ENCODE data around the gene HS6ST3.

The HS6ST3 gene

DNA sequence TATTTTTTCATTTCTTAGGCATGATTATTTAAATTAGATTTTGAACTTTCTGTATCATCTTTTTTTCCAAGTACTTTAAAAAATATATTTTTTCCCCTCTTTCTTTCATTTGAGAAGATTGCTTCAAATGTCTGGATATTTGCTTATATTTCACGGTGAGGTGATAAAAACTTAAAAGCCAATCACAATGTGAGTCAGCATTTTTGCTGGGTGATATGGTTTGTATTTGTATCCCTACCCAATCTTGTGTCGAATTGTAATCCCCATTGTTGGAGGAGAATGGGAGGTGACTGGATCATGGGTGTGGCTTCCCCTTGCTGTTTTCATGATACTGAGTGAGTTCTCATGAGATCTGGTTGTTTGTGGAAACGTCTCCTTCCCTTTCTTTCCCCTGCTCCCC lies 583.9 kb downstream of the HS6ST3 start:
- DNase-seq = no peak

GRCh38 chr13:96677029-96677428 lies 587.1 kb downstream of the HS6ST3 start:
- no peak for DNase-seq

- no peak for DNase-seq
These were observed 588.9 kb downstream of the HS6ST3 start for GRCh38 chr13:96678801-96679200.

DNA sequence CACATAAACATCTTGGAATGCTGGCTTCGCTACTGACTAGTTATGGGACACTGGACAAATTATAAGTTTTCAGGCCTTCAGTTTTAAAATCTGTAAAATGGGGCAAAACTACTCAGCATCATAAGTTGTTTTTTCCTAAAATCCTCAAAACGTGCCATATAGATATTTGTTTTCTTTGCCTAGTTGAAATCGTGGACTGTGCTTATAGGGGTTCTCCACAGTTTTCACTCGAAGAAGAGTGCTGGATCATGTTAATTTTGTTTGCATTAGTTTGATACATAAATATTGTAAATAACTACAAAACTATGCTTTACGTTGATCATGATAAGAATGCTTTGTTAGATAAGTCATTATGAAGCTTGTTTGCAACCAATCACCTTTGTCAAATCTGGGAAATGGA lies 591.0 kb downstream of the HS6ST3 start:
- no peak for DNase-seq

DNA sequence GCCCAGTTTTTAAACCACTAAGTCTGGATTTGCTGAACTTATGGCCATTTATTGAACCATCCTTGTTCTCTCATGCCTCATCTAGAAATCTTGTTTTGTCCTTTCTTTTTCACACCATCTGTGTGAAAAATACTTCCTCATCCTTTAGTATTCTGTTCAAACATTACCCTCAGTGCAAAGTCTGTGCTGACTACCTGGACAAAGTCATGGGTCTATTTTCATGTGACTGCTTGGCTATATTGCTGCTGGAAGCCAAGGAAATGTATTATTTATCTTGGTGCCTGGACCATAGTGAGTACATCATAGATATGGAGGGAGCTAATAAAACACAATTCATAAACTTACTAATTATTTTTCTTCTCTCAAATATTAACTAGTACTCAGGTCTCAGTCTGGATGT lies 591.9 kb downstream of the HS6ST3 start:
- no peak for DNase-seq

- no peak for DNase-seq
These were observed 594.6 kb downstream of the HS6ST3 start for GRCh38 chr13:96684469-96684868.

GRCh38 chr13:96684907-96685306 lies 595.0 kb downstream of the HS6ST3 start:
- no peak for DNase-seq

GRCh38 chr13:96686286-96686685 lies 596.4 kb downstream of the HS6ST3 start:
- no peak for DNase-seq

DNA sequence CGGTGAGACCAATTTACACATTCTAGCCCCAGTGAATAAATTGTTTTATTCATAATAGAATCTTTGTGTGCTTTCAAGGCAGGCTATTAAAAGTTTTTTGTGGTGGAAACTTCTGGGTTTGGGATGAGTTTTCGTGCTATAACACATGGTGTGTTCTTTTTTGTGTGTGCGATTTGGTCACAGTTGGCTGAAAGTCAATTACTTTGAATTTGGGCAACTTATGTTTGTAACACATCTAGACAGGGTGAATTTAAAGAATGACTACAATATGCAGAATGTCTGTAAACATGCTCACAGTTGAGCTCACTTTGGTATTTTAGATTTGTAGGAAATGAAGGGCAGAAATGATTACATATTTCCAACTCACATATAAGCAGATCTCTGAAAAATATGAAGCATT lies 597.3 kb downstream of the HS6ST3 start:
- no peak for DNase-seq

DNA sequence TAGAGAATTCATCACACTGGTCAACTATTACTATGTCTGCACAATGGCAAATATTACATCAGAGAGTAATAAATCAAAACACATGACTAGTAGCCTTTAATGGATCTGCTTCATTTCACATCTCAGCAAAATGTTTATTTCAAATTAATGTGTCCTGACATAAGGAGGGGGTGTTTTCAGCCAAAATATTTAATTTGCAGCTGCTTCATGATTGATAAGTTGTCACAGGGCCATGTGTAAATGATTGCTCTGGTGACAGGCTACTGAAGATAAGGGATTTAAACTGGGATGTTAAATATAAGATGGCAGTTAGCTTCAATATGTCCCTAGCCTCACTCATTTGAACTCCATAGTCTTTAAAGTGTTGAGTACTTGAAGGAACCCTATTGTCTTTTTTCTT lies 601.1 kb downstream of the HS6ST3 start:
- DNase-seq = no peak

DNA sequence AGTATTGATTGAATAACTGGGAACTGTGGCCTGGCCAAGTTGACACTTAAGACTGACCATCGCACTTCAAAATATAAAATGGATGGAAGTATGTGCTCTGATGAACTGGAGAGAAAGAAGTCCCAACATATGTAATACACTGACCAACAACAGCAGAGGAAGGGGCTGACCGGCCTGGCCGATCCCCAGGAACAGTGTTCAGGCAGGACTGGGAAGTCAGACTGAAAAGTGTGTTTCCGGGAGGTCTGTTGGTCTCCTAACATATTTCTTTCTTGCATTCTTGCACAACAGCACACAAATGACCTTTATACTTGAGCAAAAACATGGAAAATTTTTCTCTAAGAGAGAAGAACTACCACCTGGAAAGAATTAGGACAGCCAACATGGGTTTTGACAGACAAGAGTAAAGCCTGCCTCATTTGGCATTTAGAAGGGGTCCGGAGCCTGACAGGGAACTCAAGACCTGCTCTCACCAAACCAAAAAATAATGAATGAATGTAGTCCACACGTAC lies 606.5 kb downstream of the HS6ST3 start:
- no peak for DNase-seq

DNA sequence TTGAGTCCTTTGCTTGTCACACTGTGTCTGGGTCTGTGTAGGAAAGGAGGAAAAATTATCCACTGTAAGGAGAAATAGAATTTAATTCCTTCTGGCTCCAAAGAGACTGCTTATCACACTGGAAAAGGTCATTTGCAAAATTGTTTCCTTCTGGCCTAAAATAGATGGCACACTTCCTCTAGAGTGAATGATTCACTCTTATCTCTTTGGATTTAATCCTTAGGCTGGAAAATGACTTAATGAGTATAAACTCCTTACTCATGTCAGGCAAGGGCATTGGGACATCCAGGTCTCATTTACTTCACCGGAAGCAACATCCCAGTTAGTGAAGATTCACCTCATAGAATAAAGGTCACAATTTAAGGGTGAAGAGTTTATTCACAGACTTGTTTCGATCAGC lies 610.8 kb downstream of the HS6ST3 start:
- no peak for DNase-seq

DNA sequence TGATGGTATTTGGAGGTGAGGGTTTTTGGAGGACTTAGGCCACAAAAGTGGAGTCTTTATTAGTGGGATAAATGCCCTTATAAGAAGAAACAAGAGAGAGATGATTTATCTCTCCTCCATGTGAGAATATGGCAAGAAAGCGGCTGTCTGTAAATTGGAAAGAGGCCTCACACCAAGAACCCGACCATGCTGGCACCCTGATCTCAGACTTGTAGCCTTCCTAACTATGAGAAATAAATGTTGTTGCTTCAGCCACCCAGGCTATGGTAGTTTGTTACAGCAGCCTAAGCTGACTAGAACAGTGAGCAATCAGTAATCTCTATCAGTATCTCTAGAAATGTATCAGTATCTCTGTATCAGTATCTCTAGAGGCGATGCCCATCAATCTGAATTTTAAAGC lies 617.2 kb downstream of the HS6ST3 start:
- no peak for DNase-seq

DNA sequence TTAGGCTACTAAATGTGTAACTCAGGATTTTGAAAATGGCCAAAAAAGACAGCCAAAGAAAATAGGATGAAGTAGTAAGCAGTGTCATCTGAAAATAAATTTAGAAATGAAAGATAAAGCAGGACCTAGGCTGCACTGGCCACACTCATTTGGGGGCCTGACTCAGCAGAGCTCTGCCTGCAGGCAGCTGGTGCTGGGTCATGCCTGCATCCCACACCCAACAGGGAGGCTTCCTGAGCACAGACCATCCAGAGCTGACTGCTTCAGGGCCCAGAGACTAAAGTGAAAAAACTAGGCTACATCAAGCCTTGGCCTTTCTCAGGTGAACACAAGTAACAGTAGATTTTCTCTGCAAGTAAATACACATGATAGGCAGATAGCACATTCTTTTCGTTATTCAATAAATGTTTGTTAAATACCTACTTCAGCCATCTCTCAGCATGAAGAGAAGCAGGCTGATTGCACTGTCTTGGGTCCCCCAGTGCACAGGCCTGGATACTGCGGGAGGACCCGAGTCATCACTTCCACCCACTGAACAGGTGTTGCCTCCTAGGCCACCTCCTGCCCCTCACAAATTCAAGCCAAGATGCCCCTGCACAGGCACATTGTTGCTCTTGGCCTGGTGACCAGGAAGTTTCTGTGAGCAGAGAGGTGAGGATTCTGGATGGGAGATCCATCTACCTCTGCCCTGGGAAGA lies 620.4 kb downstream of the HS6ST3 start:
- DNase-seq = no peak

- no peak for DNase-seq
These were observed 630.5 kb downstream of the HS6ST3 start for GRCh38 chr13:96720446-96720845.

- no peak for DNase-seq
These were observed 636.7 kb downstream of the HS6ST3 start for GRCh38 chr13:96726651-96727050.

- DNase-seq = no peak
These were observed 638.6 kb downstream of the HS6ST3 start for GRCh38 chr13:96728463-96728862.

DNA sequence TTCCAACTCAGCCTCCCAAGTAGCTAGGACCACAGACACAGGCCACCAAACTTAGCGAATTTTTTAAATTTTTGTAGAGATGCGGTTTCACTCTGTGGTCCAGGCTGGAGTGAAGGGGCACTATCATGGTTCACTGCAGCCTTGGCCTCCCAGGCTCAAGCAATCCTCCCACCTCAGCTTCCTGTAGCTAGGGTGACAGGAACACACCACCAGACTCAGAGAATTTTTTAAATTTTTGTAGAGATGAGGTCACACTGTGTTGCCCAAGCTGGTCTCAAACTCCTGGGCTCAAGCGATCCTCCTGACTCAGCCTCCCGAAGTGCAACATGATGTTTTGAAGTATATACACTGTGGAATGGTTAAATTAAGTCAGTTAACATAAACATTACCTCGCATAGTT lies 640.8 kb downstream of the HS6ST3 start:
- DNase-seq = no peak

GRCh38 chr13:96734499-96734898 lies 644.6 kb downstream of the HS6ST3 start:
- no peak for DNase-seq

- no peak for DNase-seq
These were observed 651.9 kb downstream of the HS6ST3 start for GRCh38 chr13:96741779-96742178.

- DNase-seq = no peak
These were observed 653.6 kb downstream of the HS6ST3 start for GRCh38 chr13:96743296-96744089.

DNA sequence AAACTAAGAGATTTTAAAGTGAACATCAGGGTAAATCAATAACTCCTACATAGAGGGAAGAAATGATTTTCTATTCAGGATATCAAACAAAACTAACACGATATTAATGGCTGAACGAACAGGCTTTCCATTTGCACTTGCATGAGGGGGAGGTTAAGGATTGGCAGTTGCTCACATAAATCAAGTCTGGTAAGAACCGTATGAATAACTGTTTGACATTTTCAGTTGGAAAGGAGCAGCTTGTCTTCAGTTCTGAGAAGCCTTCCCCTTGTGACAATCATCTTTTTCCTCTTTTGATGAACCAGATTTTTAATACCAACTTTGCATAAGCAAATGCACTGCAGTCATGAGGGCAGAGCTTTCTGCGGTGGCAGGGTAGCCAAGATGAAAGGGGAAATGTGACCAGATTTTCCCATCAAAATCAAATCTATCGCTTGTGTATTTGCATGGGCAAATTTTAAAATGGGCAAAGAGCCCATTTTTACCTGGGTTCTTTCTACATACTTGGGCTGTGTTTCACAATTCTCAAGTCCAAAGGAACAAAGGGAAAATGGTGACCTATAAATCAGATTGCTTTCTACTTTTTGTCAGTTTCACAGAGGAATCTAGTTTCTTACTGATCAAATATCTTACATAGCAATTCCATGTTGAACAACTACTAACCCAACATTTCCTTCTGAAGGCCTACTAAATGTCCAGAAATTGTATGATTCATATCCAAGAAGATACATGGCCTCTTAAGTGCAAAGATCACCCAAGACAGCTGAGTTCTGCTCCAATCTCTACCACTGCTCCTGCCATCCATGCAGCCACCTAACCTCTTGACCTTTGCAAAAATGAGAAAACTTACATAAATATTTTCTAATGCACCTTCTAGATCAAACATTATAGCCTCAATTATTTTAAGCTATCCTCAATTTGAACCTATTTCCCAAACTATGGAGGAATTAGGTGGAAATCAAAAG lies 654.7 kb downstream of the HS6ST3 start:
- DNase-seq = no peak

DNA sequence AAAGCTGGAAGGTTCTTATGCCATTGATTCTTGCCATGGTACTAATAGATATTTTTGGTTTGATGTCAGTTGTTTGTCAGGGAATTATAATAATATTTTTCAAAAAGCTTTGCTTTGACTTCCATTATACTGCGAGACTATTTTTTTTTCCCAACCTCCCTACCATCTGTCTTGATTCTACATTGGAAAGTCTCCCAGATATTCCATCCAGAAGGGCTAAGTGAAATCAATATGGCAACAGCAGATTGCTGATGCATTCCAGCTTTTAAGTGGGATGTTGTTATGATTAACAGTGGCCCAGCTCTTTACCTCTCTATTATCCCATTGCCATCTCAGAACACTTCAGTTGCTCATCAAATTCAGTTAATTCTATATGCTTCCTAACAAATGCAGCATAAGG lies 657.0 kb downstream of the HS6ST3 start:
- no peak for DNase-seq

Measured in T1000 (cell line).